ENCODE measurements around the gene COL5A1.
"Not testable (repeated sequence)": the region's sequence is repeated elsewhere in the genome, so short reads cannot be mapped to it uniquely, and the experiment has no call there.

COL5A1 gene

DNA sequence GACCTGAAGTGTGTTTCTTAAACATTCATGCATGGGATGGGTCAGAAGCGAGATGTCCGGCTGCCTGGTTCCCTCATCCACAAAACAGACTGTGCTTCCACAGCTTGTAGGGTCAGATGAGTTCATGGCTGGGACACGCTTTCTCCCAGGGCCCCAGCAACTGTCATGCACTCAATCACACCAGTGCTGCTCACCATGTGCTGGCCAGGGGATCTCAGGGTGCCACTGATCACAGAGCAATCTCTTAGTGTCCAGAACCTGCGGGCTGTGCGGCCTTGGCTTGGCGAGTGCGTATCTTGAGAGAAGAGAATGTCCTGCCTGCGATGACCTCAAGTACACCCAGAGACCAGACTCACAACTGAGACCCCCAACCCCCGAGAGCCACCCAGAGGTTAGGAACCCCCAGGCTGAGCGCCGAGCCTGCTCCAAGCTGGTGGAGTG, 213.0 kb downstream of the COL5A1 start:
- no peak overlapping the region for H3K4me3 ChIP-seq (ENCODE audit: low read depth, low read length)
- in situ Hi-C loops (cut with HindIII; ENCODE audit: low sequenced_read_pairs) = no loop called here
- no peak for DNase-seq (ENCODE audit: low read depth)
- TF ChIP-seq, protein P1, sequence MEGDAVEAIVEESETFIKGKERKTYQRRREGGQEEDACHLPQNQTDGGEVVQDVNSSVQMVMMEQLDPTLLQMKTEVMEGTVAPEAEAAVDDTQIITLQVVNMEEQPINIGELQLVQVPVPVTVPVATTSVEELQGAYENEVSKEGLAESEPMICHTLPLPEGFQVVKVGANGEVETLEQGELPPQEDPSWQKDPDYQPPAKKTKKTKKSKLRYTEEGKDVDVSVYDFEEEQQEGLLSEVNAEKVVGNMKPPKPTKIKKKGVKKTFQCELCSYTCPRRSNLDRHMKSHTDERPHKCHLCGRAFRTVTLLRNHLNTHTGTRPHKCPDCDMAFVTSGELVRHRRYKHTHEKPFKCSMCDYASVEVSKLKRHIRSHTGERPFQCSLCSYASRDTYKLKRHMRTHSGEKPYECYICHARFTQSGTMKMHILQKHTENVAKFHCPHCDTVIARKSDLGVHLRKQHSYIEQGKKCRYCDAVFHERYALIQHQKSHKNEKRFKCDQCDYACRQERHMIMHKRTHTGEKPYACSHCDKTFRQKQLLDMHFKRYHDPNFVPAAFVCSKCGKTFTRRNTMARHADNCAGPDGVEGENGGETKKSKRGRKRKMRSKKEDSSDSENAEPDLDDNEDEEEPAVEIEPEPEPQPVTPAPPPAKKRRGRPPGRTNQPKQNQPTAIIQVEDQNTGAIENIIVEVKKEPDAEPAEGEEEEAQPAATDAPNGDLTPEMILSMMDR (IDR thresholded peaks at IDR 0.05; ENCODE audit: low read depth, low read length, missing control alignments) = no peak

DNA sequence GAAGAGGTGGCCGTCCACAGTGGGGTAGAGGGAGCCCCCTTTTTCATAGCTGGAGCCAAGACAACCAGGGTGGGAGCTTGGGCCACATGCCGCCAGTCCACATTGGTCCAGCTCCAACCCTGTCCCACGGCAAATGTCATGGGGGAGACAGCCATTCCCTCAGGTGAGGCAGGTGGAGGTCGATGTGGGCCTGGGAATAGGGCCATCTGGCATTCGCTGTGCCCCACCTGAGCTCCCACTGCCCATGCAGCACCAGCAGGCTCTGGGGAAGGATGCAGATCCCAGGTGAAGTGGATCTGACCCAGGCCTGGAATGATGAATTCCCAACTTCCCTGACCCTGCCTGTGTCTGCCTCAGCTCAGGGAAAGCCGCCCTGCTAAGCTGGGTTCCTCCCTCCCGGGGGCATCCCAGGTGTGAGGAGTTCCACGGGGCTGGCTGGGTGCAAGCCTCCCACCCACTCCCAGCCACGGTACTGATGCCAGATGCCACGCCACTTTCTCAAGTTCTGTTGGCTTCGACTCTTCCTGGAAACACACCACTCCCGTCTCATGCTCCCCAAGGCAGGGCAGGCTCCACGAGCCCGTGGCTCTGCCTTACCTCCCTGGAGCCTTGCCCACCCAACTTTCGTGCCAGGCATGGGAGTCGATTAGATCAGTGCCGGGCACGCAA, 213.8 kb downstream of the COL5A1 start:
- no peak for DNase-seq (ENCODE audit: low read depth)
- H3K4me3 ChIP-seq (ENCODE audit: low read depth, low read length) = no peak overlapping the region
- in situ Hi-C loops (cut with HindIII; ENCODE audit: low sequenced_read_pairs) = no loop called here
- TF ChIP-seq, protein P1 (IDR thresholded peaks at IDR 0.05; ENCODE audit: low read depth, low read length, missing control alignments) = no peak

DNA sequence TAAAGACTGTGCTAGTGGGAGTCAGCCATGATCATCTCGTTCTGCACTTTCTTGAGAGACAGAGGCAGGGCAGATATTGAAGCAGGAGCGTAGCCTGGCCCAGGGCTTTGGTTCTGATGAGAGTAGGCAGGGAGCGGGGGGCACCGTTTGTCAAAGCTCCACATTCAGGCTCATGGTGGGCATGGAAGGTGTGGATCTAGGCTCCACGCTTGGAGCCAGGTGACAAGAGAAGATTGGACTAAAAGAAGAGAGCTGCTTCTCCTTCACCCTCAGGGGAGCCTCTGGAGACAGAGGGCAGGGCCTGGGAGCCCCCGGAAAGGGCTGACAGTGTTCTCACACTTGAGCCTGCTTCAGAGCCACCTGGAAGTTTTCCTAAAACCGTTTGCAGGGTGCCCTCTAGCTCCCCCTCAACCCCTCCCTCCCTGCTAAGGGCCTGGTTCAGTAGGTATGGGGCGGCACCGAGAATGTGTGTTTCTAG, 214.3 kb downstream of the COL5A1 start:
- in situ Hi-C loops (cut with HindIII; ENCODE audit: low sequenced_read_pairs) = no loop called here
- H3K4me3 ChIP-seq (ENCODE audit: low read depth, low read length) = no peak overlapping the region
- TF ChIP-seq, protein P1 (IDR thresholded peaks at IDR 0.05; ENCODE audit: low read depth, low read length, missing control alignments) = no peak
- no peak for DNase-seq (ENCODE audit: low read depth)

DNA sequence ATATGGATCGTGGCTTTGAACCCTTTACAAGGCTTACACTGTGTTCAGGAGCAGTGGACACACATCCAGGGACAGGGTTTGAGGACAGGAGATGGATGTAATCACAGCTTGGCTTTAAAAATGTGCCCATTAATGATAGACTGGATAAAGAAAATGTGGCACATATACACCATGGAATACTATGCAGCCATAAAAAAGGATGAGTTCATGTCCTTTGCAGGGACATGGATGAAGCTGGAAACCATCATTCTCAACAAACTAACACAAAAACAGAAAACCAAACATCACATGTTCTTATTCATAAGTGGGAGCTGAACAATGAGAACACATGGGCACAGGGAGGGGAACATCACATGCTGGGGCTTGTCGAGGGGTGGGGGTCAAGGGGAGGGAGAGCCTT, 215.8 kb downstream of the COL5A1 start:
- in situ Hi-C loops (cut with HindIII; ENCODE audit: low sequenced_read_pairs); DNase-seq (ENCODE audit: low read depth); H3K4me3 ChIP-seq (ENCODE audit: low read depth, low read length): not testable (repeated sequence)

DNA sequence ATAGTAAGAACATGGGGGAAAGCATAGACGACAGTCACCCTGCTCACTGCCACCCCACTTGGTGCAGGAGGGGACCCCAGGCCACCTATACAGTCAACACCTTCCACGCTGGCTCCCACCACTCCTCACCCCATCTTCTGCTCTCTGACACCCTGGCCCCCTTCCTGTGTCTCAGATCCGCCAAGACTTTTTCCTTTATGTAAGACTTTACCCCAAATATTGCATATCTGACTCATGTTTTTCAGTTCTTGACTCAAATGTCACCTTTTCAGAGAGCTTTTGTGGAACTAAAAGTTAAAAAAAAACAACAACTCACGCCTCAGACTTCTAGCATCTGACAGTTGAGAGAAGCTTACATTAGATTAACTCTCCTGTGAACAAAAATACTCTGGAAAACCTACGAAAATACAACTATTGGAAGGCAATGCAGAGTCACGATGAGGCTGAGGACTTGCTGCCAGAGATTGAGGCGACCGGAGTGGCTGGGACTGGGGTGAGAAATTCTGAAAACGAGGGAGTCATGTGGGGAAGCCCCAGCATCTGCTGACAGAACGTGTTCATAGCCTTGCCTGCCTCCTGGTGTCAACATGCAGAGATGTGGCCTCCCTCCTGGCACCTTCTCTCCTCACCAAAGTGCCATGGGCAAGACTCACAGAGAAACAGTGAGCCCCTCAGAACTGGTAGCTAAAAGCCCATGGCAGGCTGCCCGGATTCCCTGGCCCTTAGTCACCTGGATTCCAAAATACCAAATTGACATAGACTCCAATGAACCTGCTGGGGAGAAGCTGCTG, 216.6 kb downstream of the COL5A1 start:
- TF ChIP-seq, protein P1 (IDR thresholded peaks at IDR 0.05; ENCODE audit: low read depth, low read length, missing control alignments) = peak; percentile 19
- H3K4me3 ChIP-seq (ENCODE audit: low read depth, low read length) = no peak overlapping the region
- DNase-seq (ENCODE audit: low read depth) = peak; percentile 33
- in situ Hi-C loops (cut with HindIII; ENCODE audit: low sequenced_read_pairs) = no loop called here

DNA sequence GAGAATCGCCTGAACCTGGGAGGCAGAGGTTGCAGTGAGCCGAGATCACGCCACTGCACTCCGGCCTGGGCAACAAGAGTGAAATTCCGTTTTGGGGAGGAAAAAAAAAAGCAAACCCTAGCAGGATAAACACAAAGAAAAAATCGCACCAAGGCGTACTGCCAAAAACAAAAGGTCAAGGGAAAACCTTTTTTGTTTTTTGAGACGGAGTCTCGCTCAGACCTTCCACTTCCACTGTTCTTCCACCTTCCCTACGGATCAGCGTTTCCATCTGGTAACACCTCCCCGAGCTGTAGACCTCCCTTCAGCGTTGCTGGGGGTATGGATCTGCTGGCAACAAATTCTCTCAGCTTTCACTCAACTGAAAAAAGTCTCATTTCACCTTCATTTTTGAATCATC, 218.9 kb downstream of the COL5A1 start:
- in situ Hi-C loops (cut with HindIII; ENCODE audit: low sequenced_read_pairs) = no loop called here
- TF ChIP-seq, protein P1 (IDR thresholded peaks at IDR 0.05; ENCODE audit: low read depth, low read length, missing control alignments) = no peak
- DNase-seq (ENCODE audit: low read depth) = no peak
- H3K4me3 ChIP-seq (ENCODE audit: low read depth, low read length) = no peak overlapping the region

All from astrocyte of the cerebellum (primary cell).